ENCODE data around the gene CTTNBP2NL.
"Not testable (repeated sequence)": the region's sequence is repeated elsewhere in the genome, so short reads cannot be mapped to it uniquely, and the experiment has no call there.

CTTNBP2NL gene

DNA sequence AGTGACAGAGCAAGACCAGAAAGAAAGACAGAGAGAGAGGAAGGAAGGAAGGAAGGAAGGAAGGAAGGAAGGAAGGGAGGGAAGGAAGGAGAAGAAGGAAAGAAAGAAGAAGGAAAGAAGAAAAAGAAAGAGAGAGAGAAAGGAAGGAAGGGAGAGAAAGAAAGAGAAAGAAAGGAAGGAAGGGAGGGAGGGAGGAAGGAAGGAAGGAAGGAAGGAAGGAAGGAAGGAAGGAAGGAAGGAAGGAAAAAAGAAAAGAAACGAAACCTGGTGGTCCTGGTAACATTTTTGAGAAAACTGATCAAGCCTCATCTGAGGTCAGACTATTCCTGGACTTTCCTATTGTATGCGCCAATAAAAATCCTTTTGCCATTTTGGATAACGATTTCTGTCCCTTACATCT, 8.2 kb upstream of the CTTNBP2NL start:
- H3K9me3 ChIP-seq (ENCODE audit: control insufficient read depth, insufficient read depth, low read length) = no peaks in the 10 kb centered on the region
- H3K9ac ChIP-seq (ENCODE audit: low read depth, low read length) = no peak overlapping the region
- H3K27ac ChIP-seq (ENCODE audit: low read depth, low read length) = no peak overlapping the region
- no peak overlapping the region for H3K4me3 ChIP-seq (ENCODE audit: low read depth, low read length)
- H3K36me3 ChIP-seq (ENCODE audit: control insufficient read depth, insufficient read depth, low read length) = no peaks in the 10 kb centered on the region
- H3K4me1 ChIP-seq (ENCODE audit: control insufficient read depth, insufficient read depth, low read length) = peaks cover 5% of the 10 kb centered on the region; the same call in 1 of the 2 replicates
- H3K27me3 ChIP-seq (ENCODE audit: control insufficient read depth, insufficient read depth, low read length) = no peaks in the 10 kb centered on the region

GRCh38 chr1:112388436-112388835, 7.6 kb upstream of the CTTNBP2NL start:
- Histone ChIP-seq H3K36me3 (ENCODE audit: control insufficient read depth, insufficient read depth, low read length) (no peaks in the 10 kb centered on the region), H3K27ac (ENCODE audit: low read depth, low read length) (no peak overlapping the region), H3K4me1 (ENCODE audit: control insufficient read depth, insufficient read depth, low read length) (peaks cover 6% of the 10 kb centered on the region; the same call in 1 of the 2 replicates), H3K9me3 (ENCODE audit: control insufficient read depth, insufficient read depth, low read length) (no peaks in the 10 kb centered on the region), H3K27me3 (ENCODE audit: control insufficient read depth, insufficient read depth, low read length) (no peaks in the 10 kb centered on the region), H3K4me3 (ENCODE audit: low read depth, low read length) (no peak overlapping the region), H3K9ac (ENCODE audit: low read depth, low read length) (no peak overlapping the region)

DNA sequence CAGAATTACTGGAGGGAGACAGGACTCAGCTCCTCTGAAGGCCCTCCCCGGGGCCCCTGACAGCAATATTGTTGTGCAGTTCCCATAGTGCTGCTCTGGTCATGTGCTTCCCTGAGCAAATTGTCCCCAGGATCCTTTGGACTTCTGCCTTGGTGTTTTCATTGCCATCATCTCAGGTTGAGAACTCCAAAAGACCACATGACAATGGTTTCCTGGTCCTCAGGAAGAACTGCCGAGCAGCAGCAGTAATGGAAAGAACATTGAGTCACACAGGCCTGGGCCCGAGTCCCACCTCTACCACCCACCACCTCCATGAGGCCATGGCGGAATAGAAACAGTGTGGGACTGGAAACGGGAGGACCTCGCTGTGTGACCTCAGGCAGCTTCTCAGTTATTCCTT, 6.3 kb upstream of the CTTNBP2NL start:
- Histone ChIP-seq H3K9ac (ENCODE audit: low read depth, low read length) (no peak overlapping the region), H3K27ac (ENCODE audit: low read depth, low read length) (no peak overlapping the region), H3K27me3 (ENCODE audit: control insufficient read depth, insufficient read depth, low read length) (no peaks in the 10 kb centered on the region), H3K4me3 (ENCODE audit: low read depth, low read length) (no peak overlapping the region), H3K9me3 (ENCODE audit: control insufficient read depth, insufficient read depth, low read length) (no peaks in the 10 kb centered on the region), H3K36me3 (ENCODE audit: control insufficient read depth, insufficient read depth, low read length) (no peaks in the 10 kb centered on the region), H3K4me1 (ENCODE audit: control insufficient read depth, insufficient read depth, low read length) (peaks cover 15% of the 10 kb centered on the region)

DNA sequence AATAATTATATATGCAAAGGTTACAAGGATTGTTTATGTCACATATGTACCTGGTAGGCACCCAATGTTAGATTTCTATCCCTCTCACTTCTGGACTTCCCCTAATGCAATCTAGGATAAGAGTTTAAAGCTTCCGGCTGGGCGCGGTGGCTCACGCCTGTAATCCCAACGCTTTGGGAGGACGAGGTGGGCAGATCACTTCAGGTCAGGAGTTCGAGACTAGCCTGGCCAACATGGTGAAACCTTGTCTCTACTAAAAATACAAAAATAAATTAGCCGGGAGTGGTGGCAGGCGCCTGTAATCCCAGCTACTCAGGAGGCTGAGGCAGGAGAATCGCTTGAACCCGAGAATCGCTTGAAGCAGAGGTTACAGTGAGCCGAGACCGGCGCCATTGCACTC, 5.7 kb upstream of the CTTNBP2NL start:
- not testable (repeated sequence) for H3K4me3 ChIP-seq (ENCODE audit: low read depth, low read length); H3K27me3 ChIP-seq (ENCODE audit: control insufficient read depth, insufficient read depth, low read length); H3K36me3 ChIP-seq (ENCODE audit: control insufficient read depth, insufficient read depth, low read length); H3K27ac ChIP-seq (ENCODE audit: low read depth, low read length); H3K9me3 ChIP-seq (ENCODE audit: control insufficient read depth, insufficient read depth, low read length); H3K9ac ChIP-seq (ENCODE audit: low read depth, low read length)
- peaks cover 21% of the 10 kb centered on the region for H3K4me1 ChIP-seq (ENCODE audit: control insufficient read depth, insufficient read depth, low read length)

DNA sequence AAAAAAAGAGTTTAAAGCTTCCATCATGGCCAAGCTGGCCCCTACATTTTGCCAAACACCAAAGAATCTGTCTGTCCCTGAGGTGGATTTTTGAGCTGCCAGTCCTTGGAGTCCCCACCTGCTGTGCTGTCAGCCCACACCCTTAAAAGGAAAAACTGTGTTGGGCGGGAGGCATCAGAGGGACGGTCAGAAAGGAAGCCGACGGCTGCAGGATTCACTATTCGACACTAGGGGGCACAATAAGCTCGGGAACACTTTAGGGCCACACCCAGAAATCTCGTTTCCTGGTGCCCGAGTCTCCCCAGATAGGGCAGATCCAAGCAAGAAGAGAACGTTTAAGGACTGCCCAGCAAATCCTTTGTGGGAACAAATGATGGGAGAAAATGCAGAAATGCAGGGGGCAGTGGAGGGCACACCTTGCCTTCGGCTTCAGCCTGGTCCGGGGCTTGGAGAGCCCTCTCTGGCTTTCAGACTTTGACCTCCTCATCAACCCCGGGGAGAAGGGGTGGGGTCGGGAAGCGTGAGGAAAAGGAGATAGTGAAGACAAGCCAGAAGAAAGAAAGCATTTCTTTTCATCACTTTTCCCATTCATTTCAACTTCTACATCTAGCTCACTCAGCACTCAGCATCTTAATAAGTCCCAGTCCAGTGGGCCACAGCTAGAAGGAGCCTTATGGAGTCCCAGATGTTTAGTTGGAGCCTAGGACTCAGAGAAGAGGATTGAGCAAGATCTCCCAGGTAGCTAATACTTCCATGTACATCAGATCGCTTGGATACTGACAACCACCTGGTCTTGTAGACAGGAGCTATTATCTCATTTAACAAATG, 5.0 kb upstream of the CTTNBP2NL start:
- H3K27me3 ChIP-seq (ENCODE audit: control insufficient read depth, insufficient read depth, low read length) = no peaks in the 10 kb centered on the region
- peaks cover 23% of the 10 kb centered on the region for H3K4me1 ChIP-seq (ENCODE audit: control insufficient read depth, insufficient read depth, low read length)
- no peaks in the 10 kb centered on the region for H3K36me3 ChIP-seq (ENCODE audit: control insufficient read depth, insufficient read depth, low read length)
- no peak overlapping the region for H3K9ac ChIP-seq (ENCODE audit: low read depth, low read length)
- H3K27ac ChIP-seq (ENCODE audit: low read depth, low read length) = no peak overlapping the region
- H3K4me3 ChIP-seq (ENCODE audit: low read depth, low read length) = peak overlapping the region; percentile 49
- no peaks in the 10 kb centered on the region for H3K9me3 ChIP-seq (ENCODE audit: control insufficient read depth, insufficient read depth, low read length)

- Histone ChIP-seq H3K27me3 (ENCODE audit: control insufficient read depth, insufficient read depth, low read length) (no peaks in the 10 kb centered on the region), H3K27ac (ENCODE audit: low read depth, low read length) (no peak overlapping the region), H3K9me3 (ENCODE audit: control insufficient read depth, insufficient read depth, low read length) (no peaks in the 10 kb centered on the region), H3K4me1 (ENCODE audit: control insufficient read depth, insufficient read depth, low read length) (peaks cover 23% of the 10 kb centered on the region), H3K4me3 (ENCODE audit: low read depth, low read length) (peak overlapping the region; percentile 49; the same call in 1 of the 2 replicates), H3K36me3 (ENCODE audit: control insufficient read depth, insufficient read depth, low read length) (no peaks in the 10 kb centered on the region), H3K9ac (ENCODE audit: low read depth, low read length) (no peak overlapping the region)
These were observed 4.4 kb upstream of the CTTNBP2NL start for GRCh38 chr1:112391603-112391940.

- H3K4me1 ChIP-seq (ENCODE audit: control insufficient read depth, insufficient read depth, low read length) = peaks cover 31% of the 10 kb centered on the region
- H3K9ac ChIP-seq (ENCODE audit: low read depth, low read length) = no peak overlapping the region
- no peaks in the 10 kb centered on the region for H3K9me3 ChIP-seq (ENCODE audit: control insufficient read depth, insufficient read depth, low read length)
- H3K27me3 ChIP-seq (ENCODE audit: control insufficient read depth, insufficient read depth, low read length) = no peaks in the 10 kb centered on the region
- H3K27ac ChIP-seq (ENCODE audit: low read depth, low read length) = peak overlapping the region; percentile 95
- H3K4me3 ChIP-seq (ENCODE audit: low read depth, low read length) = no peak overlapping the region
- H3K36me3 ChIP-seq (ENCODE audit: control insufficient read depth, insufficient read depth, low read length) = no peaks in the 10 kb centered on the region
These were observed 2.4 kb upstream of the CTTNBP2NL start for GRCh38 chr1:112393631-112393974.

DNA sequence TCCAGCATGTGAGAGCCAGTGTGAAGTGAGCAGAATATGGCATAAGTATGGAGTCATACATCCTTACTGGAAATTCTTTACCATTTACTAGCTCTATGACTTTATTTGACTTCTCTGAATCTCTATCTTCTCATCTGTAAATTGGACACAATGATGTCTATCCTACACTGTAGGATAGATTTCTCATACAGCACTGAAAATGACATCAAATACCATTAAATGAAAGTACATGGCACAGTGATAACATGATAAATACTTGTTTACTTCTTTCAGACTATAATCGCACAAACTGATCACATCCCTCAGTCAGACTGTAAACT, 1.3 kb upstream of the CTTNBP2NL start:
- no peak overlapping the region for H3K4me3 ChIP-seq (ENCODE audit: low read depth, low read length)
- H3K27me3 ChIP-seq (ENCODE audit: control insufficient read depth, insufficient read depth, low read length) = no peaks in the 10 kb centered on the region
- peak overlapping the region; percentile 95 for H3K27ac ChIP-seq (ENCODE audit: low read depth, low read length)
- peaks cover 29% of the 10 kb centered on the region for H3K4me1 ChIP-seq (ENCODE audit: control insufficient read depth, insufficient read depth, low read length)
- H3K9ac ChIP-seq (ENCODE audit: low read depth, low read length) = no peak overlapping the region
- no peaks in the 10 kb centered on the region for H3K36me3 ChIP-seq (ENCODE audit: control insufficient read depth, insufficient read depth, low read length)
- no peaks in the 10 kb centered on the region for H3K9me3 ChIP-seq (ENCODE audit: control insufficient read depth, insufficient read depth, low read length)

- Histone ChIP-seq H3K27ac (ENCODE audit: low read depth, low read length) (peak overlapping the region; percentile 95), H3K9ac (ENCODE audit: low read depth, low read length) (peak overlapping the region; percentile 89), H3K4me1 (ENCODE audit: control insufficient read depth, insufficient read depth, low read length) (peaks cover 29% of the 10 kb centered on the region)
These were observed 676 bp upstream of the CTTNBP2NL start for GRCh38 chr1:112395256-112395820.

DNA sequence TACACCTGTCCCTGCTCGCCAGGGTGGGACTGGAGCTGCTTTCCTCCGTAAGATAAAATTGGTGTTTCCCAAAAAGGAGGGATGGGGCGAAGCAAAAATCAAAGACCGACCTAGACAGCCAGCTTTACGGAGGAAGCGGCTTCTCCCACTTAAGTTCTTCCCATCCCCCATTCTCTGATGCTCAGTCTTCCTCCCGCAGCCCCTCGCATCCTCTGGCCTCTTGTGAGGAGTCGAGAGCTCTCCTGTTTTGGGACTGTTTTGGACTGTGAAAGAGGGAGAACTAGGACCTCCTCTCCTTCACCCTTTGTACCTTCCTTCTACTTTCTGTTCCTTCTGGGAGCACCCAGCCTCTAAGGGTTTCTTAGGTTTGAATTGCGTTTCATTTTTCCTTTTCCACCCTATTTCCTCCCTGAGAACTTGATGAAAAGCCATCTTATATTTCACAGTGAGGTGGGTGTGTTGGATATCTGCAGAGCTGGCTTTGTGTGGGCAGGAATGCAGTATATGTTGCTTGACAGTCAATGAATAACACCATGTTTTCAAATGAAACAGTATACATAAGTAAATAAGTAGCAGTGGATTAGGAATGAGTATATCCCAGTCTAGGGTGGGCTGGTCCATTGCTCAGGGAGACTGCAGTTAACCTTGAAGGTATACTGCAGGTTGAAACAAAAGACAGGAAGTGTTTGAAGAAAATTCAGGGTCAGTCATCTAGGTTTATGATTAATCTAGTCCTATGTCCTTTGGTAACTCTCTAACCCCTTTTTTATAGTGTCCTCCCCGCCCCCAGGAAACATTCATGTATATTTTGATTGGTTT, 848 bp downstream of the CTTNBP2NL start:
- Histone ChIP-seq H3K36me3 (ENCODE audit: control insufficient read depth, insufficient read depth, low read length) (no peaks in the 10 kb centered on the region), H3K4me1 (ENCODE audit: control insufficient read depth, insufficient read depth, low read length) (peaks cover 40% of the 10 kb centered on the region), H3K27ac (ENCODE audit: low read depth, low read length) (peak overlapping the region; percentile 95), H3K9me3 (ENCODE audit: control insufficient read depth, insufficient read depth, low read length) (no peaks in the 10 kb centered on the region), H3K4me3 (ENCODE audit: low read depth, low read length) (peak overlapping the region; percentile 96), H3K9ac (ENCODE audit: low read depth, low read length) (peak overlapping the region; percentile 89), H3K27me3 (ENCODE audit: control insufficient read depth, insufficient read depth, low read length) (no peaks in the 10 kb centered on the region)

More at GRCh38 chr1:112395256-112395820, 676 bp upstream of the CTTNBP2NL start:
- no peaks in the 10 kb centered on the region for H3K36me3 ChIP-seq (ENCODE audit: control insufficient read depth, insufficient read depth, low read length)
- H3K27me3 ChIP-seq (ENCODE audit: control insufficient read depth, insufficient read depth, low read length) = no peaks in the 10 kb centered on the region
- H3K4me3 ChIP-seq (ENCODE audit: low read depth, low read length) = peak overlapping the region; percentile 96
- H3K9me3 ChIP-seq (ENCODE audit: control insufficient read depth, insufficient read depth, low read length) = no peaks in the 10 kb centered on the region

DNA sequence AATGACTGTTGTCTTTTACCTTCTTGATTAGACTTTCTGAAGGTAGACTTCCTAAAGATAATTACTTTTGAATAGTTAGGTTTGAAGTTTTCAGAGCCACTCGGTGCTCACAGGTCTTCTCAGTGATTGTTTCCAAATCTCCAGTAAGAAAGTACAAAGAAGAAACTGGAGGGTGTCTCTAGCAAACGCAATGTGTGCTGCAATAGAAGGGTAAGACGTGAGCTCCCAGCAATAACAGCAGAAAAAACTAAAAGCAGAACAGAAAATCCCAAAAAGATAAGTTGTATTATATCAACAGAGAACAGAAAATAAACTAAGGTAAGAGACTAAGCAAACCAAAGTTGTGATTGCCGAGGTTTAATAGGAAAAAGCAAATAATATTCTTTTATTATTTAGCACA, 1.8 kb downstream of the CTTNBP2NL start:
- Histone ChIP-seq H3K4me3 (ENCODE audit: low read depth, low read length) (0 out of 2 replicates have a peak overlapping the region, but pooled peaks have one; percentile 96), H3K9ac (ENCODE audit: low read depth, low read length) (no peak overlapping the region)

More for the DNA sequence above, 1.8 kb downstream of the CTTNBP2NL start:
- Histone ChIP-seq H3K36me3 (ENCODE audit: control insufficient read depth, insufficient read depth, low read length) (no peaks in the 10 kb centered on the region), H3K9me3 (ENCODE audit: control insufficient read depth, insufficient read depth, low read length) (no peaks in the 10 kb centered on the region), H3K27me3 (ENCODE audit: control insufficient read depth, insufficient read depth, low read length) (no peaks in the 10 kb centered on the region), H3K4me1 (ENCODE audit: control insufficient read depth, insufficient read depth, low read length) (peaks cover 49% of the 10 kb centered on the region), H3K27ac (ENCODE audit: low read depth, low read length) (no peak overlapping the region)

All from HUES48 (cell line).